DOHH2 (cell line): ENCODE results near the gene OR5H15.

ENCODE experiments used
- H3F3A ChIP-seq: fragments of 200-600 bp; sonication (generic), shearing (Covaris generic); 2 replicates; pipeline ENCODE4 v1.6.0; 2016; ENCODE audit warnings: antibody characterized with exemption, mild to moderate bottlenecking; ENCODE audit not compliant: control insufficient read depth, insufficient read depth
- H3K27ac ChIP-seq: fragments of 200-600 bp; sonication (generic); 2 replicates; pipeline ENCODE4 v1.5.1; 2014; ENCODE audit warnings: low read depth, mild to moderate bottlenecking, low read length, moderate library complexity
- H3K27me3 ChIP-seq: fragments of 200-600 bp; sonication (generic); 2 replicates; pipeline ENCODE4 v1.6.1; 2014; ENCODE audit warnings: mild to moderate bottlenecking, low read length, mixed read lengths; ENCODE audit not compliant: control insufficient read depth
- H3K36me3 ChIP-seq: fragments of 200-600 bp; sonication (generic); 2 replicates; pipeline ENCODE4 v1.6.1; 2014; ENCODE audit warnings: mild to moderate bottlenecking, low read length, moderate library complexity, mixed read lengths; ENCODE audit not compliant: control insufficient read depth
- H3K4me1 ChIP-seq: fragments of 200-600 bp; sonication (generic); 2 replicates; pipeline ENCODE4 v1.6.1; 2014; ENCODE audit warnings: mild to moderate bottlenecking, low read length, mixed read lengths; ENCODE audit not compliant: control insufficient read depth
- H3K4me2 ChIP-seq: fragments of 200-600 bp; sonication (generic); 2 replicates; pipeline ENCODE4 v1.6.0; 2014; ENCODE audit warnings: mild to moderate bottlenecking, low read length, moderate library complexity
- H3K4me3 ChIP-seq: fragments of 200-600 bp; sonication (generic); 2 replicates; pipeline ENCODE4 v1.5.1; 2014; ENCODE audit warnings: mild to moderate bottlenecking, low read length, mixed read lengths
- H3K79me2 ChIP-seq: fragments of 200-600 bp; sonication (generic); 2 replicates; pipeline ENCODE4 v1.6.1; 2014; ENCODE audit warnings: mild to moderate bottlenecking, low read length, mixed read lengths; ENCODE audit not compliant: control insufficient read depth
- H3K9me2 ChIP-seq: fragments of 200-600 bp; sonication (generic); replicated peaks from 2 replicates; pipeline ENCODE4 v1.6.1; 2014; ENCODE audit warnings: mild to moderate bottlenecking, low read length, mixed read lengths; ENCODE audit not compliant: control insufficient read depth
- H3K9me3 ChIP-seq: fragments of 200-600 bp; sonication (generic); 2 replicates; pipeline ENCODE4 v1.6.1; 2014; ENCODE audit warnings: antibody characterized with exemption, low read length, mixed read lengths; ENCODE audit not compliant: control insufficient read depth, insufficient read depth
- H4K20me1 ChIP-seq: fragments of 200-600 bp; sonication (generic); 2 replicates; pipeline ENCODE4 v1.6.0; 2014; ENCODE audit warnings: low read depth, mild to moderate bottlenecking, antibody characterized with exemption, low read length, moderate library complexity; ENCODE audit not compliant: control insufficient read depth, insufficient read depth
- CTCF ChIP-seq: fragments of 200-600 bp; sonication (generic); IDR thresholded peaks from one replicate; pipeline ENCODE4 v1.5.1; 2014; ENCODE audit warnings: antibody characterized with exemption, mild to moderate bottlenecking, low read depth, low read length; ENCODE audit not compliant: poor library complexity, severe bottlenecking
- EZH2phosphoT487 ChIP-seq: fragments of 200-600 bp; sonication (generic); IDR thresholded peaks from 2 replicates; pipeline ENCODE4 v1.6.1; 2017; ENCODE audit warnings: borderline replicate concordance, mild to moderate bottlenecking, antibody characterized with exemption, low read length, moderate library complexity, mixed read lengths

Gene OR5H15

GRCh38 chr3:98151241-98151640 lies 15.3 kb upstream of the OR5H15 start:
- Histone ChIP-seq H3K4me2 (no peak overlapping the region), H3K36me3 (no peaks in the 10 kb centered on the region), H3F3A (no peaks in the 10 kb centered on the region), H3K9me3 (no peaks in the 10 kb centered on the region), H4K20me1 (no peaks in the 10 kb centered on the region), H3K4me3 (no peak overlapping the region), H3K4me1 (no peaks in the 10 kb centered on the region), H3K27ac (no peak overlapping the region), H3K27me3 (no peaks in the 10 kb centered on the region), H3K79me2 (no peaks in the 10 kb centered on the region), H3K9me2 (no peaks in the 10 kb centered on the region)
- TF ChIP-seq EZH2phosphoT487 = no peak
- TF ChIP-seq CTCF = no peak

- H3K4me1 ChIP-seq = no peaks in the 10 kb centered on the region
- H3K27me3 ChIP-seq = 0 out of 2 replicates have a peak, but pooled peaks cover 2% of the 10 kb centered on the region
- no peak for TF ChIP-seq CTCF
- TF ChIP-seq EZH2phosphoT487 = no peak
- no peaks in the 10 kb centered on the region for H3K9me3 ChIP-seq
- H3K4me2 ChIP-seq = no peak overlapping the region
- H3K27ac ChIP-seq = no peak overlapping the region
- no peaks in the 10 kb centered on the region for H3K9me2 ChIP-seq
- no peak overlapping the region for H3K4me3 ChIP-seq
- H3K36me3 ChIP-seq = no peaks in the 10 kb centered on the region
- no peaks in the 10 kb centered on the region for H4K20me1 ChIP-seq
- H3F3A ChIP-seq = no peaks in the 10 kb centered on the region
- no peaks in the 10 kb centered on the region for H3K79me2 ChIP-seq
Measured at GRCh38 chr3:98171071-98171470, 4.6 kb downstream of the OR5H15 start.

GRCh38 chr3:98172621-98173020 lies 6.1 kb downstream of the OR5H15 start:
- Histone ChIP-seq H3K9me3 (no peaks in the 10 kb centered on the region), H3K36me3 (no peaks in the 10 kb centered on the region), H3K79me2 (no peaks in the 10 kb centered on the region), H3K9me2 (no peaks in the 10 kb centered on the region), H3K27me3 (0 out of 2 replicates have a peak, but pooled peaks cover 2% of the 10 kb centered on the region), H4K20me1 (no peaks in the 10 kb centered on the region), H3K27ac (no peak overlapping the region), H3K4me3 (no peak overlapping the region), H3F3A (no peaks in the 10 kb centered on the region), H3K4me2 (no peak overlapping the region), H3K4me1 (no peaks in the 10 kb centered on the region)
- TF ChIP-seq CTCF (no peak), EZH2phosphoT487 (no peak)
